IPS DF 6.9 (cell line): Measurements from ENCODE around the gene ATP10B.

Experiments
- DNase-seq: peaks from one replicate; pipeline ENCODE4 v3.0.0-alpha.2; 2013; ENCODE audit warnings: low read depth, low spot score
- H3K27ac ChIP-seq: one replicate; pipeline ENCODE4 v1.5.1; 2013; ENCODE audit warnings: low read length, control low read depth
- H3K27me3 ChIP-seq: 2 replicates; pipeline ENCODE4 v1.6.1; 2013; ENCODE audit warnings: mild to moderate bottlenecking, low read length; ENCODE audit not compliant: control insufficient read depth, insufficient read depth
- H3K36me3 ChIP-seq: 2 replicates; pipeline ENCODE4 v1.6.1; 2013; ENCODE audit warnings: low read length; ENCODE audit not compliant: control insufficient read depth, insufficient read depth
- H3K4me1 ChIP-seq: 2 replicates; pipeline ENCODE4 v1.6.1; 2013; ENCODE audit warnings: low read length; ENCODE audit not compliant: control insufficient read depth, insufficient read depth
- H3K4me3 ChIP-seq: 2 replicates; pipeline ENCODE4 v1.5.1; 2013; ENCODE audit warnings: mild to moderate bottlenecking, low read length
- H3K9me3 ChIP-seq: 2 replicates; pipeline ENCODE4 v1.6.1; 2013; ENCODE audit warnings: low read length, inconsistent platforms; ENCODE audit not compliant: control insufficient read depth, insufficient read depth
- WGBS: extraction: QIAGEN DNeasy Blood & Tissue Kit; methylation state at CpG from one replicate; pipeline ENCODE4 v1.1.7; 2013; ENCODE audit warnings: mixed read lengths, missing lambda C conversion rate; ENCODE audit not compliant: insufficient read length, insufficient coverage; 5-methylcytosine and 5-hydroxymethylcytosine counted together

The ATP10B gene

DNA sequence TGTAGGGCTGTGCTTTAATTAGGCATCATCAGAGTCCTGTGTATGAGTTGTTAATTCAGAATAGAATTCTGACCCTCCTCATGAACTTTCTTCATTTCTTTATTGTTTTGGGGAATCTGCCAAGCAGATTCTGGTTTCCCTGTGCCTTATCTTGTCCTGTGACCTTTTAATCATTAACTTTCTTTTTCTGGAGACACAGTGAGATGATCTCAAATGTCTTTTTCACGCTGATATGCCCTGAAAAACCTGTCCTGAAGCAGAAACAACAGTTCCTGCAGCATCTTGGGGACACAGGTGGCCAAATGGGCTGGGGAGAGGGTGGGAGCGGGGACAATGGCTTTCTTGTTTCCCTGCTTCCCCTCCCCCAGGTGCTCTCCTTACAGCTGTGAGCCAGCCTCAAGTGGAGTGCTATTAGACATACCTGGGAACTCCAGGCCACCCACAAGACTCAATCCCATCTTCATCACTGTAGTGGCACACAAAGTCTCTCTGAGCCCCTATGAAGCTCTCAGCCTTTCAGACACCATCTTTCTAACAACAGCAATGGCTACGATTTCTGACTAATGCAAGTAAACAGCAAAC is 213.8 kb downstream of the ATP10B start:
- H3K36me3 ChIP-seq: no peaks in the 10 kb centered on the region
- WGBS: no CpG with 5 or more reads among the region's 3 CpGs
- no peak overlapping the region for H3K27ac ChIP-seq
- DNase-seq: no peak
- H3K9me3 ChIP-seq: no peaks in the 10 kb centered on the region
- H3K4me1 ChIP-seq: no peaks in the 10 kb centered on the region
- H3K4me3 ChIP-seq: no peak overlapping the region
- H3K27me3 ChIP-seq: no peaks in the 10 kb centered on the region

DNA sequence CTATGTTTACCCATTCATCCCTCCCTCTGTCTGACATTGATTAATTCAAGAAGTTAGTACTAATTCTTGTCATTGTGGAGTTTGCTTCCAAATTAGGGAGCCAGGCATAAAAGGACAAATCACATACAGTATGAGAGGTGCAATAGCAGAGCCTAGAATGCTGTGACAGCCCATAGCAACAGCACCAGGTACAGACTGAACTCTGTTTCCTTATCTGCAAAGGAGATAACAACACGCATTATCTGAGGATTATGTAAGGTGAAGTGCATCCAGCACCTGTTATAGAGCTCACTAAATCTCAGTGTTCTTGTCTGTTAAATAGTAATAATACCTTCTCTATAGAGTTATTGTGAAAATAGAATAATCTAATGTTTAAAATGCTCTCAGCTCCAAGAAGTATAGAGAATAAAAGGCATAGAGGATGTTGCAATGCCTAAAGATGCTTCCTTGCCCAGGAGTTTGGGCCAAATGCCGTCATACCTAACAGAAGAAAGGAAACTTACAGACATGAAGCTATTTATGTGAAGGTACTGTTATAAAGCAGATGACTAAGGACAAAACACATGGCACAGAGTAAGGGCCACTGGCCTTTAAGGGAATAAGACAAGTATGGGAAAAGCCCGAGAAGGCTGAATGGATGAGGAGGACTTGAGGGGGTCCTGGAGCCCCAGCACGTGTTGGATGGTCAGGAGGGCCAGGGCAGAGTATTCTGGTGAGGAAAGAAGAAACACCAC is 214.5 kb downstream of the ATP10B start:
- Histone ChIP-seq H3K36me3 (no peaks in the 10 kb centered on the region), H3K4me3 (no peak overlapping the region), H3K27ac (no peak overlapping the region), H3K9me3 (no peaks in the 10 kb centered on the region), H3K4me1 (no peaks in the 10 kb centered on the region), H3K27me3 (no peaks in the 10 kb centered on the region)
- WGBS: no CpG with 5 or more reads among the region's 4 CpGs
- no peak for DNase-seq

DNA sequence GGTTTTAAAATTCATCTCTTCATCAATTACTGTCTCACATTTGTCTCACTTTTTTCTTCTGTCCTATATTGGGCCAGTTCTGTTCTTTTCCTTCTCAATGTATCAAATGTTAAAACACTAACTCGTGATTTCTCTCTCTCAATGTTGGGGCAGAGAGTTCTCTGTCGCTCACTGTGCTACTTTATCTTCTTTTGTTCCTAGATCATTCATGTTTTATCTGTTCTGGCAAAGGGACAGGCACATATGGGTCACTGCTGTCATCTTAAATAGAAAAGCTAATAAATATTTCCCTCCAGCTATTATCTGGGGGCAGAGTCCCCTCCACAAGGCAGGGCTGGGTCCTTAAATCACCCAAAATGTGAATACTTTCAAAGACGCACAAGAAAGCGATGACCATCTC is 216.3 kb downstream of the ATP10B start:
- Histone ChIP-seq H3K9me3 (no peaks in the 10 kb centered on the region), H3K27me3 (no peaks in the 10 kb centered on the region), H3K36me3 (no peaks in the 10 kb centered on the region), H3K4me3 (no peak overlapping the region), H3K4me1 (no peaks in the 10 kb centered on the region), H3K27ac (no peak overlapping the region)
- DNase-seq: no peak
- WGBS: no CpG with 5 or more reads among the region's 4 CpGs

DNA sequence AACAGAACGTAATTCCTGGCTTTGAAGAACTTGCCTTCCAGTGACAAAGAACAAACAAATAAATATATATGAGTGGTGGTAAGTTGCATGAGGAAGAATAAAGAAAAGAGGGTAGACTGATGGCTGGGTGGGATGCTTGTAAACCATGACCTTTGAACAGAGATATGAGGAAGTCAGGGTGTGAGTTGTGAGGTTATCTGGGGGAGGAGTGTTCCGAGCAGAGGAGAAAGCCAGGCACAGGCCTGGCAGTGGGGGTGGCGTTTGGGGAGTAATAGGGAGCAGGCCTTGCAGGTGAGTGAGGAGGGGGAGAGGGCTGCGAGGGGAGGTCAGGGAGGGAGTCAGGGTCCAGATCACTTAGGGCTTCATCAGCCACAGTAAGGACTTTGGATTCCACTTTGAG is 217.0 kb downstream of the ATP10B start:
- DNase-seq: no peak
- Histone ChIP-seq H3K9me3 (no peaks in the 10 kb centered on the region), H3K27me3 (no peaks in the 10 kb centered on the region), H3K27ac (no peak overlapping the region), H3K4me1 (no peaks in the 10 kb centered on the region), H3K4me3 (no peak overlapping the region), H3K36me3 (no peaks in the 10 kb centered on the region)
- WGBS: no CpG with 5 or more reads among the region's 4 CpGs

DNA sequence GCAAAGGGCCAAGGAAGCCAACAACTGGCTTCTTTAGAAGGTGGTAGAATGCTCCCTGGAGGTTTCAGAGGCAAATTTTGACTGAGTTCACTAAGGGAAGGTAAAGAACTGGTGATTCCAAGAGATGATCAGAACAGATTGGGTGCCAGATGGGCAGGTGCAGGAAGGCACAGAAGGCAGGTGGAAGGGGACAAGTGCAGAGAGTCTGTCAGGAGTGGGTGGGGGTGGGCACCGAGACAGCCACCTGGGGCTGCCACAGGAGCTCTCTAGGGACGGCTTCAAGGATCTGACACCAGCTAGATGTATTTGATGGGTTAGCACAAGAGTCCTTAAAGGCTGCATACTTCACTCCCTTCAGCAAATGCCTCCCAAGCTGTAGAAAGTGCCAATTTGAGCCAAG is 223.0 kb downstream of the ATP10B start:
- no peak for DNase-seq
- no peaks in the 10 kb centered on the region for H3K36me3 ChIP-seq
- H3K9me3 ChIP-seq: no peaks in the 10 kb centered on the region
- H3K27me3 ChIP-seq: no peaks in the 10 kb centered on the region
- H3K4me1 ChIP-seq: no peaks in the 10 kb centered on the region
- H3K4me3 ChIP-seq: no peak overlapping the region
- no peak overlapping the region for H3K27ac ChIP-seq
- WGBS: no CpG with 5 or more reads among the region's 2 CpGs

GRCh38 chr5:160628619-160628968 is 223.4 kb downstream of the ATP10B start:
- Histone ChIP-seq H3K36me3 (no peaks in the 10 kb centered on the region), H3K27ac (no peak overlapping the region), H3K27me3 (no peaks in the 10 kb centered on the region), H3K4me1 (no peaks in the 10 kb centered on the region), H3K9me3 (no peaks in the 10 kb centered on the region), H3K4me3 (no peak overlapping the region)
- no CpG with 5 or more reads among the region's 1 CpG for WGBS
- DNase-seq: no peak

DNA sequence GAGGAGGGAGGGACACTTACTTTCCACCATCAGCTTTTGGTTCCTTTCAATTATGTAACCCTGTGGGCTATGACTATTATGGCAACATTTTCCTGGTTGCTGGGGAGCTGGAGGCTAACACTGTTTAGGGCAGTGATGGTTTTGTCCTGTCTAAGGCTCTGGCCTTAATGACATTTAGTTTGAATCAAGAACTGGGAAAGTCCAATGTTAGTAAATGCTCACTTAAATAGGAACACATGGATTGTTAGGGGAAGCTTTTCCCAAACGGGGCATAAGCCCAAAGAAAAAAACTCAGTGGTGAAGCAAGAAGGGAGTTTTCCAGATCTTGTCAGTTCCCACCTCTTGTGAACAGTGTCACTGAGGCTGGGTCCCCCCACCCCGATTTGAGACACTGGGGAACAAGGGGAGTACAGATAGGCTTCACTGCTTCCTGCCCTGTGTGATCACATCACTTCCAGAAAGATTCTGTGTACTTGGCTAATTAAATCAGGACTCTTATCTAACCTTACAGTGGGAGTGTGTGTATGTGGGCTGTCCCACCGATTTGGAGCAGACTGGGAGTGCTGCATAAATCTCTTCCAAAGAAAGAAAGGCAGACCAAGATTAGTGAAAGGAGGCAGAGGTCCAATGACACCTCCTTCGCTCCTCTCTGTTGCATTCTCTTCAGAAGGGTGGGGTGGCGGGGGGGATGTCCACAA is 223.9 kb downstream of the ATP10B start:
- Histone ChIP-seq H3K27me3 (no peaks in the 10 kb centered on the region), H3K9me3 (no peaks in the 10 kb centered on the region), H3K36me3 (no peaks in the 10 kb centered on the region), H3K27ac (no peak overlapping the region), H3K4me1 (no peaks in the 10 kb centered on the region), H3K4me3 (no peak overlapping the region)
- no CpG with 5 or more reads among the region's 5 CpGs for WGBS
- no peak for DNase-seq

DNA sequence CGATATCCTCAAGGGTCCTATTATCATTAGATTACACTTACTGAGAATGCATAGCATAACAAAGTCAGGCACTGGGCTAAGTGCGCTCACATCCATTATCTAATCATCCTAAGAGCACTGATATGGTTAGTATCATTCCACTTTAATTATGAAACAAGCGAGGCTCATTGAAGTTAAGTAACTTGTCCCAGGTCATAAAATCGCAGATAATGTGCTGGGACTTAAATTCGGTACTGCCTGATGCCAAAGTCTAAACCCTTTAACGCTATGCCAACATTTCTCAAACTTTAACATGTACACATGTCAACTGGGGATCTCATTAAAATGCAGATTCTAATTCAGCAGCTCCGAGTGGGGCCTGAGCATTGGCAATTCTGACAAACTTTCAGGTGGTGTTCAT is 225.7 kb downstream of the ATP10B start:
- WGBS: no CpG with 5 or more reads among the region's 7 CpGs
- H3K4me3 ChIP-seq: no peak overlapping the region
- no peaks in the 10 kb centered on the region for H3K9me3 ChIP-seq
- no peaks in the 10 kb centered on the region for H3K27me3 ChIP-seq
- DNase-seq: no peak
- H3K27ac ChIP-seq: no peak overlapping the region
- no peaks in the 10 kb centered on the region for H3K4me1 ChIP-seq
- no peaks in the 10 kb centered on the region for H3K36me3 ChIP-seq

GRCh38 chr5:160621526-160621925 is 230.5 kb downstream of the ATP10B start:
- Histone ChIP-seq H3K4me1 (no peaks in the 10 kb centered on the region), H3K36me3 (no peaks in the 10 kb centered on the region), H3K9me3 (no peaks in the 10 kb centered on the region), H3K4me3 (no peak overlapping the region), H3K27ac (no peak overlapping the region), H3K27me3 (no peaks in the 10 kb centered on the region)
- no CpG with 5 or more reads among the region's 1 CpG for WGBS
- DNase-seq: no peak

GRCh38 chr5:160620401-160620800 is 231.6 kb downstream of the ATP10B start:
- Histone ChIP-seq H3K9me3 (no peaks in the 10 kb centered on the region), H3K27ac (no peak overlapping the region), H3K27me3 (no peaks in the 10 kb centered on the region), H3K36me3 (no peaks in the 10 kb centered on the region), H3K4me3 (no peak overlapping the region), H3K4me1 (no peaks in the 10 kb centered on the region)
- no CpG with 5 or more reads among the region's 9 CpGs for WGBS
- DNase-seq: no peak
